Measurements from ENCODE around the gene SCUBE1. TPM values are rescaled to one million over a fixed set of nuclear protein-coding genes. Genes with fewer than 3 reads are reported as not detected.

The SCUBE1 gene
- total and polyA plus RNA-seq, 10 of the 15 experiments (the other 5 are each of a cell fraction or from before 2014, with no cell fraction given) = not detected

GRCh38 chr22:43277987-43278601 is 65.1 kb downstream of the SCUBE1 start:
- WGBS (ENCODE audit: insufficient coverage, insufficient replicate concordance, low lambda C conversion rate, missing lambda C conversion rate) = 45% methylated on average over 13 of the region's 13 CpGs
- no peak for TF ChIP-seq E2F8 (IDR thresholded peaks at IDR 0.05; ENCODE audit: low read depth, partially characterized antibody)
- TF ChIP-seq TCF7 (IDR thresholded peaks at IDR 0.05; ENCODE audit: borderline replicate concordance) = no peak
- no peak for TF ChIP-seq CHD4 (IDR thresholded peaks at IDR 0.05)
- POLR2A ChIA-PET = no interaction called here
- no peaks in the 10 kb centered on the region for H3K9me3 ChIP-seq (replicated peaks; ENCODE audit: control insufficient read depth, insufficient read depth, low read length)
- no peaks in the 10 kb centered on the region for H3K79me2 ChIP-seq (ENCODE audit: control insufficient read depth, insufficient read depth, low read length)
- CTCF ChIA-PET = interaction anchor here (0.9 to 8.4 kb wide), 3 partner anchors 46 to 107 kb away, joined by 3 to 72 read pairs (median 3); no protein-coding TSS in a partner anchor
- RAD21 ChIA-PET (ENCODE audit: unreplicated experiment) = interaction anchor here (1.4 kb wide), 1 partner anchor 68 kb away, joined by 3 read pairs; no protein-coding TSS in a partner anchor
- no peaks in the 10 kb centered on the region for H4K20me1 ChIP-seq (ENCODE audit: control insufficient read depth, insufficient read depth)
- in situ Hi-C loops (cut with MboI) (loop anchor here (5.0 kb wide), 2 partner anchors 69 to 104 kb away; no protein-coding TSS in a partner anchor), intact Hi-C loops (cut with micrococcal nuclease; ENCODE audit: unreplicated experiment) (no loop called here)
- H3K27me3 ChIP-seq (replicated peaks in 1 of 2; ENCODE audit: control insufficient read depth in 2 of 2, insufficient read depth in 2 of 2, low read length in 1 of 2) = no peaks in the 10 kb centered on the region
- FAIRE-seq (no peak), DNase-seq (ENCODE audit: low read depth, low spot score) (no peak), ATAC-seq (no peak)
- no peak overlapping the region for H2AFZ ChIP-seq (ENCODE audit: control insufficient read depth, low read depth, low read length)
- H3K4me3 ChIP-seq = no peak overlapping the region
- SMC1A ChIA-PET (ENCODE audit: uncharacterized antibody, unreplicated experiment) = no interaction called here
- no peaks in the 10 kb centered on the region for H3K4me1 ChIP-seq (ENCODE audit: control insufficient read depth, insufficient read depth, low read length)
- H3K36me3 ChIP-seq (ENCODE audit: control insufficient read depth in 2 of 2, insufficient read depth in 2 of 2, low read length in 1 of 2) = no peaks in the 10 kb centered on the region
- no peak overlapping the region for H3K4me2 ChIP-seq (ENCODE audit: control insufficient read depth, insufficient read depth)
- no TSS peak for BruUV-seq (replicated peaks)
- H3K9ac ChIP-seq (ENCODE audit: control insufficient read depth, insufficient read depth, low read length) = no peak overlapping the region
- H3K27ac ChIP-seq (ENCODE audit: control insufficient read depth, insufficient read depth) = no peak overlapping the region

All from GM12878 (cell line).